ENCODE results near the gene MAP3K14.
"Not testable (repeated sequence)": the region's sequence is repeated elsewhere in the genome, so short reads cannot be mapped to it uniquely, and the experiment has no call there.

MAP3K14 gene

DNA sequence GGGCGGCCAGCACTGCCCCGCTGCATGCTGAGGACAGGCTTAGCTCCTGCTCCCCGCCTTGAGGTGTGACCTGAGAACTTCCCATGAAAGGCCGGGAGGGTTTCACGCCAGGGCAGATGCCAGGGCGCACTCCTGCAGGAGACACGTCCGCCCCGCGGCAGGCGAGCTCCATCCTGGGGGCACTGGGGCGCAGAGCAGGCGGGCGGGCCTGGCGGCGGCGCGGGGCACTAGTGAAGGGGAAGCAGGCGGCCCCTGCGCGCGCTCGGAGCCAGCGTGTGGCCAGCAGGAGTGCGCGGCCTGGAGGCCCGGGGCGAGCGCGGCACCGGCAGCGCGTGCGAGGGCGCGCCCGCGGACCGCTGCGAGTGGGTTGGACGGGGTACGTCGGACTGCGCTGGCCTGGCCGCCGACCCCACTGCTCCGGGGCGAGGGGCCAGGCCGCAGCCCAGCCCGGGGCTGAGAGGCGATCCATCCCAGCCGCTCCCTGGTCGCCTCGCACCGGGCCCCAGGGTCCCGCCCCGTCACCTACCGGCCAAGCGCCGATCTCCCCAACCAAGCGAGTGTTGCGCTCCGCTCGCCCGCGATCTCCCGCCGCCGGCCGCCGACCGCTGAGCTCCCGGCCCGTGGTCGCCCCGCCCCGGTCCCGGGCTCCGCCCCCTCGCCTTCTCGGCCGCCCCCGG is at the start of gene MAP3K14:
TSS of gene MAP3K14 (minus strand) at position 587 of the 677 bp plus-strand sequence. CDS start 26,275 bp downstream, outside the sequence.
- peak; percentile 27 to 42 for DNase-seq (ENCODE audit: low read depth in 2 of 2, low spot score in 1 of 2)

DNA sequence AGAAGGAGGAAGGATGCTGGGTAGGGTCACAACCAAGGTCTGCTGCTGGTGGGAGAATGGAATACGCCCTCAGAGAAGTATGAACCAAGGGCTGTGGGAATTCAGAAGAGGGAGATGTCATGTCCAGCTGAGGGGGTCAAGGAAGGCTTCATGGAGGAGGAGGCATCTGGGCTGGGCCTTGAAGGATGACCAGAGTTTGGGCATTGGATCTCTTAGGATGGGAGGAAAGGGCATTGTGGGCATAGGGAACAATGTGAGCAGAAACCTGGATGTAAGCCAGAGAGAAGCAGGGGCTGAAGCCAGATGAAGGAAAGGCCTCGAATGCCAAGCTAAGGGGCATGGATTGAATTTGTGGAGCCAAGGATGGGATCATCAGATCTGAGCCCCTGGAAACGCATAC is 49.2 kb upstream of the MAP3K14 start:
- DNase-seq (ENCODE audit: low read depth in 2 of 2, low spot score in 1 of 2): no peak

DNA sequence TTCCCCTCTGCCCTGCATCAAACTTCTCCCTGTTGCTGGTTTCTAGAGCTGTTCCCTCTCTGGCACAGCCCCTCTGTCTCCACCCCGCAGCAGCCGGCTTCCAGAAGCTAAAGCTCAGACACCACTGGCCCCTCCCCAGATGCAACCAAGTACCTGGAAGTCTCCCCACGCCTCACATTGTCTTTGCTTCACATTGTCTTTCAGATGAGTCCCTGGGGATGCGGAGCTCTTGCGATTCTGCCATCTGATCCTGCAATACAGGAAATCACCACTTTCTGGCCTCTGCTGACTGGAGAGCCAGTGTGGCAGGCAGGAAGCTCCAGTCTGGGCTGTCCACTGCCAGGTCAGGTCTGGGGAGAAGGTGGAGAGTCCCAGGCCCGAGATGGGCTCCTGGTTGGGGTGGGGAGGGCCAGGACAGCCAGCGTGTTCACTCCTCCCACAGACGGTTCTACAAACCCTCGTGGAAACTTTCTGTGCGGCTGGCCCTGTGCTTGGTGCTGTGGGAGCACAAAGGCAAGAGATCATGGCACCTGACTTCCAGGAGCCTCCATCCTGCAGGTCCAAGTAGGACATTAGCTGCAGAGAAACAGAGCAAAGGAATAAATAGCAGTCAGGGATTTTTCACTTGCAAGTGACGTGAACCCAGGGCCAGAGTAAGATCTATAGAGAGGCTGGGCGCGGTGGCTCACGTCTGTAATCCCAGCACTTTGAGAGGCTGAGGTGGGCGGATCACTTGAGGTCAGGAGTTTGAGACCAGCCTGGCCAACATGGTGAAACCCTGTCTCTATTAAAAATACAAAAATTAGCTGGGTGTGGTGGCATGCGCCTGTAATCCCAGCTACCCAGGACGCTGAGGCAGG is 47.9 kb upstream of the MAP3K14 start:
- no peak for DNase-seq (ENCODE audit: low read depth in 2 of 2, low spot score in 1 of 2)

- no peak for DNase-seq (ENCODE audit: low read depth in 2 of 2, low spot score in 1 of 2)
Observed at GRCh38 chr17:45363498-45363897, 46.7 kb upstream of the MAP3K14 start.

DNA sequence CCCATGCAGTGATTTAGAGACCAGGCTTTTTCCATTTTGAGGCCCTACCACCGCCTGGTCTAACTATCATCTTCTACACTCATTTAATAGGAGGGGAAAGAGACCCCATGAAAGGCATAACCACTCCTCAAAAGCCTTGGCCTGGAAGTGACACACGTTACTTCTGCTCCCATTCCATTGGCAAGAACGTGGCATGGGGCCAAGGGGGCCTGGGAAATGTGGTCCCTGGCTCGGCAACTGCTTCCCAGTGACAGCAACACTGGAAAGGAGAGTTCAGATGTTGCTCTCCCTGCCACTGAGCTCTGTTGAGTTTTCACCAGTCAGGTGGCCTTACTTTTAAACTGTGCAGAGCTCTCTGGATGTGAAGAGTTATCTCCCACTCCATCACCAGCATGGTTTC is 45.2 kb upstream of the MAP3K14 start:
- no peak for DNase-seq (ENCODE audit: low read depth in 2 of 2, low spot score in 1 of 2)

DNA sequence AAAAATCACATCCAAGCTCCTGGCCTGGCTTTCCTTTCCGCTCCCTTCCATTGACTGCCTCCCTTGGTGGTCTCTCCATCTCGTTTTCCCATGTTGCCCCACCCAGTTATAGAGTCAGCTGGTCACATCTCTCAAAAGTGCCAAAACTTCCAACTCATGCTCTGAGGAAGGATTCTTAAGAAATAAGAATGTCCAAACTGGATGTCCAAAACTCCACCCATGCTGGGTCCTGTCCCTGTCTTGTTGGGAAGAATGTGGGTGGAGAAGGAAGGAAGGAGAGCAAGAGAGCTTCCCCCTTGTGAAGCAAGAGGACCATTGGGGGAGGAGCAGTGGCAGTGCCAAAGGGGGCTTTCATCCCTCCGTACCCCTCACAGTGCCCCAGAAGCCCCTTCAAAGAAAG is 44.6 kb upstream of the MAP3K14 start:
- DNase-seq (ENCODE audit: low read depth in 2 of 2, low spot score in 1 of 2): no peak

DNA sequence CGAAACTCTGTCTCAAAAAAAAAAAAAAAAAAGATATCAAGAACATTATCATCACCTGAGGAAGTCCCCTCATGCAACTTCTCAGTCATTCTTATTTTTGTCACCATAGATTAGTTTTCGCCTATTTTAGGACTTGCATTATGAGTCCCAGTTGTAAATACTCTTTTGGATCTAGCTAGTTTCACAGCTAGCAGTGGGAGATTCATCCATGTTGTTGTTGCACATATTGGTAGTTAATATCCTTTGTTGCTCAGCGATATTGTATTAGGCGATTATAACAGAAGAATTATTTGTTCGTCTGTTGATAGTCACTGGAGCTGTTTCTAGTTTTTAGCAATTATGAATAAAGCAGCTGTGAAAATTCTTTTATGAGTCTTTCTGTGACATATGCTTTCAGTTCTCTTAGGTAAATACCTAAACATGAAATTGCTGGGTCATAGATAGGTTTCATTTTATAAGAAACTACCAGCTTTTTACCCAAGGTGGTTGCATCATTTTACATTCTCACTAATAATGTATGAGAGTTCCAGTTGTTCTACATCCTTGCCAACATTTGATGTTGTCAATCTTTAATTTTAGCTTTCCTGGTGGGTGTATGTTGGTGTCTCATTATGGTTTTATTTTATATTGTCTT is 40.7 kb upstream of the MAP3K14 start:
- no peak for DNase-seq (ENCODE audit: low read depth in 2 of 2, low spot score in 1 of 2)

- DNase-seq (ENCODE audit: low read depth in 2 of 2, low spot score in 1 of 2): no peak
Observed at GRCh38 chr17:45355087-45355486, 38.3 kb upstream of the MAP3K14 start.

GRCh38 chr17:45353043-45353442 is 36.2 kb upstream of the MAP3K14 start:
- DNase-seq (ENCODE audit: low read depth in 2 of 2, low spot score in 1 of 2): no peak

DNA sequence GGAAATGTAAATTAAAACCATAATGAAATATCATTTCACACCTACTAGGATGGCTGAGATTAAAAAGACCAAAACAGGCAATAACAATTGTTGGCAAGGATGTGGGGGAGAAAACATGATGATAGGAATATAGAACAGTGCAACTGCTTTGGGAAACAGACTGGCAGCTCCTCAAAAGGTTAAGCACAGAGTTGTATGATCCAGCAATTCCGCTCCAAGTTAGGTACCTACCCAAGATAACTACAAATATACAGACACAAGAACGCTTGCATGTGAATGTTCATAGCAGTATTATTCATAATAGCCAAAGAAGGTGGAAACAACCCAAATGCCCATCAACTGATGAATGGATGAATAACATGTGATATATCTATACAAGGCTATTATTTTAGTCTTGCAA is 35.0 kb upstream of the MAP3K14 start:
- no peak for DNase-seq (ENCODE audit: low read depth in 2 of 2, low spot score in 1 of 2)

GRCh38 chr17:45347444-45347843 is 30.6 kb upstream of the MAP3K14 start:
- DNase-seq (ENCODE audit: low read depth in 2 of 2, low spot score in 1 of 2): no peak

- no peak for DNase-seq (ENCODE audit: low read depth in 2 of 2, low spot score in 1 of 2)
Observed at GRCh38 chr17:45346216-45347015, 29.6 kb upstream of the MAP3K14 start.

- no peak for DNase-seq (ENCODE audit: low read depth in 2 of 2, low spot score in 1 of 2)
Observed at GRCh38 chr17:45345554-45346215, 28.9 kb upstream of the MAP3K14 start.

GRCh38 chr17:45345246-45345553 is 28.4 kb upstream of the MAP3K14 start:
- no peak for DNase-seq (ENCODE audit: low read depth in 2 of 2, low spot score in 1 of 2)

DNA sequence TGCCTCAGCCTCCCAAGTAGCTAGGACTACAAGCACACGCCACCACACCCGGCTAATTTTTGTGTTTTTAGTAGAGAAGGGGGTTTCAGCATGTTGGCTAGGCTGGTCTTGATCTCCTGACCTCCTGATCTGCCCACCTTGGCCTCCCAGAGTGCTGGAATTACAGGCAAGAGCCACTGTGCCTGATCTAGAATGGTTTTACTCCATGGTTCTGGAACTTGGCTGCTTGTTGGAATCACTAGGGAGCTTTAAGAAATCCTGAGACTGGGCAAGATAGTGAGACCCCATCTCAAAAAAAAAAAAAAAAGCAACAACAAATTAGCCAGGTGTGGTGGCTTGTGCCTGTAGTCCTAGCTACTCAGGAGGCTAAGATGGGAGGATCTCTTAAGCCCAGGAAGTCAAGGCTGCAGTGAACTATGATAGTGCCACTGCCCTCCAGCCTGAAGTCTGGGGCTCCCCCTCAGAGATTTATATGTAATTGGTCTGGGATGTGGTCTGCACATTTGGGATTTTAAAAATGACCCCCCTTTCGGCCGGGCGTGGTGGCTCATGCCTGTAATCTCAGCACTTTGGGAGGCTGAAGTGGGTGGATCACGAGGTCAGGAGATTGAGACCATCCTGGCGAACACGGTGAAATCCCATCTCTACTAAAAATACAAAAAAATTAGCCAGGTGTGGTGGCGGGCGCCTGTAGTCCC is 27.3 kb upstream of the MAP3K14 start:
- not testable (repeated sequence) for DNase-seq (ENCODE audit: low read depth in 2 of 2, low spot score in 1 of 2)

DNA sequence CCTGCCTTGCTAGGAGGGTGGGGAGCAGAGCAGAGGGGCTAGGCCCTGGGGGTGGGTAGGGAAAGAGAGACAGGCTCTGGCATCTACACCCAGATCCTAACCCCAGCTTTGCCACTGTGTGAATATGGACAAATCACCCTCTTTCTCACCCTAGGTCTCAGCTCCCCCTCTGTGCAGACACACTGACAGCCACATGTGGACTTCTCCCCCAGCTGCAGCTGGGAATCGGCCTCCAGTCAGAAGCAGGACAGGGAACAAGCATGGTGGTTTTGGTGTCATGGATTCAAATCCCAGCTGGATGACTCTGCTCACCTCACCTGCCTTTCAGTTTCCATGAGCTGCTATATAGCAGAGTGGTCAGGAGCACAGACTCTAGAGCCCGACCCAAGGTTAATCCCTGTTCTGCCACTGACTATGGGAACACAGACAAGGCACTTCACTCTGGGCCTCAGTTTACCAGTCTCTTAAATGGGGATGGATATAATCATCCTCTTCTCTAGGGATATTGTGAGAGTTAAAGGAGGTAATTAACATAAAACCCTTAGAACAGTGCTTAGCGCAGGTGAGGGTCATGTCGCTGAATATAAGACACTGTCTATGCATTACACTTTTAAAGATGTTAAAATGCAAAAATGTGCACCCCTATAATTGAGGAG is 26.2 kb upstream of the MAP3K14 start:
- no peak for DNase-seq (ENCODE audit: low read depth in 2 of 2, low spot score in 1 of 2)

DNA sequence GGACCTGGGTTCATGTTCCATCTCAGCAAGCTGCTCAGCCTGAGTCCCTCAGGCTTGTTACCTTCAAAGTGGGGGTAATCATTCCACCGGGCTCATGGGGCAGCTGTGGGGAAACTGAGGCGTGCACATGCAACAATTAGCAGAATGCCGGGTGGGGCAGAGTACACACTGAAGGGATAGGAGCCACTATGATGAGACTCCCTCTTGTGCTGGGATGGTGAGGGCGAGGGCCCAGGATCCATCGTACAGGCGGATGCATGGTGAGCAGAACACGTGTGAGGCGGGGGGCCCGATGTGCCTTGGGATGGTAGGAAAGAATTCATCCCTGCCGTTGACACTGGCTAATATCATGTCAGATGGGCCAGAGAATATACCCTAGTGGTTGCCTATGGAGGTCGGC is 25.5 kb upstream of the MAP3K14 start:
- no peak for DNase-seq (ENCODE audit: low read depth in 2 of 2, low spot score in 1 of 2)

DNA sequence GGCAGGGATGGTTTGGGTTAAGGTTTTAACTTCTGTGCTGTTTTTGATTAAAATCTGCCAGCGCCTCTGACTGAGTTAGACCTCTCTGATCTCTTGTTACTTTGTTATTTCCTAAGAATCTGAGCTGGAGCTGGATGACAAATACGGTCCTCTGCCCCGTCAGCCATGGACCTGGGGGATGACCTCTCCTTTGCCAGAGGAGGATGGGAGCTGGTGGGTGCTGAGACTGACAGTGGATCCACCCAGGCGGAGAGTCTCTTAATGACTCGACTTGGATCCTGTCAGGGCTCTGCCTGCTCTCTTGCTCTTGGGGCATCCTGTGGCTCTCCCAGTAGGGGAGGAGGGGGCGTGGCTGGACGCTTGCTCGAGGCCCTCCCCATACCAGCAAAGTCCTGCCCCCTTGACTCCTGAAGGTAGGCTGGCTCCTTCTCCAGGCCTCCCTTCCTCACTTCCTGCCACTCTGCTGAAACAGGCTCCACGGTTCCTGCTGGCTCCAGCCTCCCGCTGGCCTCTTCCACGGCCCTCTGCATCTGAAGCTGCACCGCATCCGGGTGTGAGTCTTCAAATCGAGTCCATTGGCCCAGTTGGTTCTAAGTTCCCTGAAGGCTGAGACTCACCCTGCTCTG is 24.8 kb upstream of the MAP3K14 start:
- DNase-seq (ENCODE audit: low read depth in 2 of 2, low spot score in 1 of 2): no peak
